ENCODE measurements around the gene DSCAM.
"Not testable (repeated sequence)": the region's sequence is repeated elsewhere in the genome, so short reads cannot be mapped to it uniquely, and the experiment has no call there.

Gene DSCAM

GRCh38 chr21:40282912-40283886 is 563.8 kb downstream of the DSCAM start:
- DNase-seq: no peak

- no peak for DNase-seq
Observed at GRCh38 chr21:40278345-40278744, 568.6 kb downstream of the DSCAM start.

- DNase-seq: no peak
Observed at GRCh38 chr21:40276001-40276400, 571.0 kb downstream of the DSCAM start.

- DNase-seq: no peak
Observed at GRCh38 chr21:40272037-40272436, 574.9 kb downstream of the DSCAM start.

GRCh38 chr21:40271164-40271563 is 575.8 kb downstream of the DSCAM start:
- DNase-seq: no peak

- no peak for DNase-seq
Observed at GRCh38 chr21:40270047-40270446, 576.9 kb downstream of the DSCAM start.

GRCh38 chr21:40269239-40269638 is 577.7 kb downstream of the DSCAM start:
- DNase-seq: no peak

- not testable (repeated sequence) for DNase-seq
Observed at GRCh38 chr21:40258456-40258855, 588.5 kb downstream of the DSCAM start.

GRCh38 chr21:40257342-40257741 is 589.6 kb downstream of the DSCAM start:
- no peak for DNase-seq

- DNase-seq: no peak
Observed at GRCh38 chr21:40255518-40256444, 591.2 kb downstream of the DSCAM start.

GRCh38 chr21:40254540-40255465 is 592.2 kb downstream of the DSCAM start:
- DNase-seq: peak; percentile 89

- DNase-seq: no peak
Observed at GRCh38 chr21:40253112-40253511, 593.8 kb downstream of the DSCAM start.

GRCh38 chr21:40250514-40251294 is 596.3 kb downstream of the DSCAM start:
- DNase-seq: no peak

- DNase-seq: no peak
Observed at GRCh38 chr21:40244981-40245380, 602.0 kb downstream of the DSCAM start.

GRCh38 chr21:40243685-40244084 is 603.3 kb downstream of the DSCAM start:
- no peak for DNase-seq

- no peak for DNase-seq
Observed at GRCh38 chr21:40242586-40243265, 604.2 kb downstream of the DSCAM start.

- DNase-seq: peak; percentile 25
Observed at GRCh38 chr21:40235528-40235927, 611.4 kb downstream of the DSCAM start.

GRCh38 chr21:40231979-40232378 is 615.0 kb downstream of the DSCAM start:
- no peak for DNase-seq

GRCh38 chr21:40227096-40227495 is 619.9 kb downstream of the DSCAM start:
- no peak for DNase-seq

GRCh38 chr21:40215941-40216340 is 631.0 kb downstream of the DSCAM start:
- no peak for DNase-seq

- no peak for DNase-seq
Observed at GRCh38 chr21:40210251-40210650, 636.7 kb downstream of the DSCAM start.
